Colonic mucosa (tissue), 4 donors: ENCODE data around the gene CBX7. TPM values are rescaled to one million over a fixed set of nuclear protein-coding genes. Genes with fewer than 3 reads are reported as not detected.

Source experiments
- DNase-seq: peaks from one replicate; pipeline ENCODE4 v3.0.0-alpha.2; 2020
- H3K27ac ChIP-seq: fragments of 200-600 bp; one replicate; pipeline ENCODE4 v1.8.0; 2021
- H3K27me3 ChIP-seq: fragments of 200-600 bp; one replicate; pipeline ENCODE4 v1.8.0; 2021
- H3K36me3 ChIP-seq: fragments of 200-600 bp; one replicate; pipeline ENCODE4 v1.8.0; 2021
- H3K4me1 ChIP-seq: fragments of 200-600 bp; one replicate; pipeline ENCODE4 v1.8.0; 2021; ENCODE audit warnings: mild to moderate bottlenecking
- H3K4me3 ChIP-seq: fragments of 200-600 bp; one replicate; pipeline ENCODE4 v1.8.0; 2021
- H3K9ac ChIP-seq, 2 donors: one replicate each; pipeline ENCODE4 v1.7.0; 2013; ENCODE audit warnings: control low read depth in 2 of 2, low read depth in 2 of 2, low read length in 2 of 2
- H3K9me3 ChIP-seq: fragments of 200-600 bp; one replicate; pipeline ENCODE4 v1.8.0; 2021
- intact Hi-C: fragments of 100-400 bp; cut with DNase I; formaldehyde crosslinking; loops from one replicate; pipeline ENCODE4 v1.14.1; 2022
- total RNA-seq, 2 donors: library from RNA; stranded (reverse); fragmentation: NEBNext Ultra II Directional in 1 of 2; extraction: Animal tissue kit (Norgen Biotek cat#: 25700) in 1 of 2; gene quantifications; one replicate each; pipeline ENCODE4 v1.2.1, GENCODE V29; 2021
- TF ChIP-seq, protein P1 (sequence below): fragments of 200-600 bp; IDR thresholded peaks from one replicate; pipeline ENCODE4 v1.8.0; 2022; ENCODE audit warnings: antibody characterized with exemption, mild to moderate bottlenecking
- donor health status: healthy.
- donor health status: DM: no; HTN: no; CAD: no.
- donor health status: DM: no; HTN: no; CAD: no.

CBX7 gene
- total RNA-seq, 2 donors from 2014 or later: 15.0 to 21.1 TPM

- Histone ChIP-seq H3K36me3 (no peaks in the 10 kb centered on the region), H3K27ac (no peak overlapping the region), H3K4me3 (no peak overlapping the region), H3K27me3 (no peaks in the 10 kb centered on the region), H3K9me3 (no peaks in the 10 kb centered on the region), H3K4me1 (no peaks in the 10 kb centered on the region), H3K9ac (no peak overlapping the region)
- TF ChIP-seq, protein P1, sequence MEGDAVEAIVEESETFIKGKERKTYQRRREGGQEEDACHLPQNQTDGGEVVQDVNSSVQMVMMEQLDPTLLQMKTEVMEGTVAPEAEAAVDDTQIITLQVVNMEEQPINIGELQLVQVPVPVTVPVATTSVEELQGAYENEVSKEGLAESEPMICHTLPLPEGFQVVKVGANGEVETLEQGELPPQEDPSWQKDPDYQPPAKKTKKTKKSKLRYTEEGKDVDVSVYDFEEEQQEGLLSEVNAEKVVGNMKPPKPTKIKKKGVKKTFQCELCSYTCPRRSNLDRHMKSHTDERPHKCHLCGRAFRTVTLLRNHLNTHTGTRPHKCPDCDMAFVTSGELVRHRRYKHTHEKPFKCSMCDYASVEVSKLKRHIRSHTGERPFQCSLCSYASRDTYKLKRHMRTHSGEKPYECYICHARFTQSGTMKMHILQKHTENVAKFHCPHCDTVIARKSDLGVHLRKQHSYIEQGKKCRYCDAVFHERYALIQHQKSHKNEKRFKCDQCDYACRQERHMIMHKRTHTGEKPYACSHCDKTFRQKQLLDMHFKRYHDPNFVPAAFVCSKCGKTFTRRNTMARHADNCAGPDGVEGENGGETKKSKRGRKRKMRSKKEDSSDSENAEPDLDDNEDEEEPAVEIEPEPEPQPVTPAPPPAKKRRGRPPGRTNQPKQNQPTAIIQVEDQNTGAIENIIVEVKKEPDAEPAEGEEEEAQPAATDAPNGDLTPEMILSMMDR: no peak
- intact Hi-C loops: no loop called here
- no peak for DNase-seq
Observed at GRCh38 chr22:39091126-39092081, 61.1 kb downstream of the CBX7 start.

DNA sequence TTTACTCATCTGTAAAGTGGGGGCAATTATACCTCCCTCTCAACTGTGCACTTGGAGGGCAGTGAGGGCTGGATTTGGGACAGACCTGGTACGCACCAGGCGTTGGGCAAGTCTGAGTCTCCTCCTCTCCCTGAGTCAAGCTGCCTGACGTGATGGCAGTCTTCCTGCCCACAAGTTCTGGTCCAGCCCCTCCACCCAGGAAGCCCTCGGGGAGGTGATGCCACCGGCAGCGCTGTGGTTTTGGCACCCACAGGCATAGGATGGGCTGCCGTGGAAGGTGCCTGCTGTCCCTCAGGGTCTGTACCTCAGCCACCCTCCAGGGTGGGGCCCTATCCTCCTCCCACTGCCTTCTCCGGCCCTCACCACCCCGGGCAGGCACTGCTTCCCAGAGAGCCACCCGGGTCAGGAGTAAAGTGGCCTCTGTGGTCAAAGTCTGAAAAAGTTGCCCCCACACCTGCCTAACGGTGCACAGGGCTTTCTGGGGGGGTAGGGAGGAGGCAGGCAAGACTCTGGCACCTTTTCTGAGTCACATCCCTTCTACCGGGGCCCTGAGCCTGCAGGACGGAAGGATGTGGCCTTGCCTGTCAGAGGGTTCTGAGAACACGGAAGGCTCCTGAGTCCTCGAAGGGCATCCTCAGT, 61.9 kb downstream of the CBX7 start:
- H3K27ac ChIP-seq: no peak overlapping the region
- DNase-seq: no peak
- no peaks in the 10 kb centered on the region for H3K4me1 ChIP-seq
- intact Hi-C loops: no loop called here
- no peaks in the 10 kb centered on the region for H3K9me3 ChIP-seq
- H3K9ac ChIP-seq: no peak overlapping the region
- TF ChIP-seq, protein P1: no peak
- no peak overlapping the region for H3K4me3 ChIP-seq
- no peaks in the 10 kb centered on the region for H3K36me3 ChIP-seq
- no peaks in the 10 kb centered on the region for H3K27me3 ChIP-seq

- no peak for DNase-seq
- Histone ChIP-seq H3K36me3 (no peaks in the 10 kb centered on the region), H3K4me1 (no peaks in the 10 kb centered on the region), H3K9me3 (no peaks in the 10 kb centered on the region), H3K4me3 (no peak overlapping the region), H3K27me3 (no peaks in the 10 kb centered on the region), H3K27ac (no peak overlapping the region), H3K9ac (no peak overlapping the region)
- TF ChIP-seq, protein P1: no peak
- intact Hi-C loops: no loop called here
Observed at GRCh38 chr22:39089928-39090327, 62.6 kb downstream of the CBX7 start.

DNA sequence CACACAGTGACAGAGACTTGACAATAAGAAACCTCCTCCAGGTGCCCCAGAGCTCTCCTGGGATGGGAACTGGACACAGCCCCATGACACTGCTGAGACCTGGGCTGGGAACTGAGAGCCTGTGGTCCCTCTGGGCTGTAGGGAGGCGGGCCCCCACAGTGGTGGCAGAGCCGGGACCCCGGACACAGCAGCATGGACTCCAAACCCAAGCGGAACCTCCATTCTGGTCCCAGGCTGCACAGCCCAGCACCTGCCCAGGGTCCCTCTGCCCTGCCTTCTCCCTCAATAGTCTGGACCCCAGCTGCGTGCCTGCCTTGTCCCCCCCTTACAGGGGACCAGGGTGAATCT, 63.8 kb downstream of the CBX7 start:
- H3K36me3 ChIP-seq: no peaks in the 10 kb centered on the region
- intact Hi-C loops: no loop called here
- H3K4me3 ChIP-seq: no peak overlapping the region
- H3K4me1 ChIP-seq: no peaks in the 10 kb centered on the region
- H3K9ac ChIP-seq: no peak overlapping the region
- no peak for DNase-seq
- H3K27ac ChIP-seq: no peak overlapping the region
- H3K27me3 ChIP-seq: no peaks in the 10 kb centered on the region
- TF ChIP-seq, protein P1: no peak
- no peaks in the 10 kb centered on the region for H3K9me3 ChIP-seq

GRCh38 chr22:39087881-39088684, 64.4 kb downstream of the CBX7 start:
- Histone ChIP-seq H3K9me3 (no peaks in the 10 kb centered on the region), H3K4me3 (no peak overlapping the region), H3K36me3 (no peaks in the 10 kb centered on the region), H3K4me1 (no peaks in the 10 kb centered on the region), H3K27me3 (no peaks in the 10 kb centered on the region), H3K9ac (no peak overlapping the region), H3K27ac (no peak overlapping the region)
- intact Hi-C loops: no loop called here
- no peak for DNase-seq
- TF ChIP-seq, protein P1: no peak
